ENCODE results near the gene CYP39A1. TPM values are rescaled to one million over a fixed set of nuclear protein-coding genes. Genes with fewer than 3 reads are reported as not detected.

CYP39A1 gene
- total and polyA plus RNA-seq, 9 of the 15 experiments (the other 6 are each of a cell fraction or from before 2014, with no cell fraction given), result not detected

GRCh38 chr6:46584586-46584985, 68.0 kb downstream of the CYP39A1 start (continued):
- TF ChIP-seq, protein P1, sequence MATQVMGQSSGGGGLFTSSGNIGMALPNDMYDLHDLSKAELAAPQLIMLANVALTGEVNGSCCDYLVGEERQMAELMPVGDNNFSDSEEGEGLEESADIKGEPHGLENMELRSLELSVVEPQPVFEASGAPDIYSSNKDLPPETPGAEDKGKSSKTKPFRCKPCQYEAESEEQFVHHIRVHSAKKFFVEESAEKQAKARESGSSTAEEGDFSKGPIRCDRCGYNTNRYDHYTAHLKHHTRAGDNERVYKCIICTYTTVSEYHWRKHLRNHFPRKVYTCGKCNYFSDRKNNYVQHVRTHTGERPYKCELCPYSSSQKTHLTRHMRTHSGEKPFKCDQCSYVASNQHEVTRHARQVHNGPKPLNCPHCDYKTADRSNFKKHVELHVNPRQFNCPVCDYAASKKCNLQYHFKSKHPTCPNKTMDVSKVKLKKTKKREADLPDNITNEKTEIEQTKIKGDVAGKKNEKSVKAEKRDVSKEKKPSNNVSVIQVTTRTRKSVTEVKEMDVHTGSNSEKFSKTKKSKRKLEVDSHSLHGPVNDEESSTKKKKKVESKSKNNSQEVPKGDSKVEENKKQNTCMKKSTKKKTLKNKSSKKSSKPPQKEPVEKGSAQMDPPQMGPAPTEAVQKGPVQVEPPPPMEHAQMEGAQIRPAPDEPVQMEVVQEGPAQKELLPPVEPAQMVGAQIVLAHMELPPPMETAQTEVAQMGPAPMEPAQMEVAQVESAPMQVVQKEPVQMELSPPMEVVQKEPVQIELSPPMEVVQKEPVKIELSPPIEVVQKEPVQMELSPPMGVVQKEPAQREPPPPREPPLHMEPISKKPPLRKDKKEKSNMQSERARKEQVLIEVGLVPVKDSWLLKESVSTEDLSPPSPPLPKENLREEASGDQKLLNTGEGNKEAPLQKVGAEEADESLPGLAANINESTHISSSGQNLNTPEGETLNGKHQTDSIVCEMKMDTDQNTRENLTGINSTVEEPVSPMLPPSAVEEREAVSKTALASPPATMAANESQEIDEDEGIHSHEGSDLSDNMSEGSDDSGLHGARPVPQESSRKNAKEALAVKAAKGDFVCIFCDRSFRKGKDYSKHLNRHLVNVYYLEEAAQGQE (IDR thresholded peaks at IDR 0.05; ENCODE audit: borderline replicate concordance), result no peak
- TF ChIP-seq, protein P1 (CRISPR knock-in tag; IDR thresholded peaks at IDR 0.05; ENCODE audit: low read depth), result no peak
- TF ChIP-seq ZNF347 (CRISPR knock-in tag; IDR thresholded peaks at IDR 0.05; ENCODE audit: low read depth), result no peak
- no peak for TF ChIP-seq ZNF263 (CRISPR knock-in tag; IDR thresholded peaks at IDR 0.05; ENCODE audit: borderline replicate concordance)
- TF ChIP-seq FOXA3 (CRISPR knock-in tag; conservative IDR thresholded peaks at IDR 0.05 in 1 of 2, IDR thresholded peaks at IDR 0.05 in 1 of 2), result no peak
- TF ChIP-seq NFE2 (IDR thresholded peaks at IDR 0.05; ENCODE audit: low read depth), result no peak

Data from K562 (cell line).